ENCODE data around the gene FNDC5. TPM values are rescaled to one million over a fixed set of nuclear protein-coding genes. Genes with fewer than 3 reads are reported as not detected.

FNDC5 gene
- total and polyA plus RNA-seq, 2 of the 13 experiments (the other 11 are each of a cell fraction or from before 2014, with no cell fraction given) = 1.4 to 3.1 TPM

GRCh38 chr1:32886004-32886827 is 15.5 kb upstream of the FNDC5 start, which contains the start of gene HPCA (continued):
- TF ChIP-seq, protein P1, sequence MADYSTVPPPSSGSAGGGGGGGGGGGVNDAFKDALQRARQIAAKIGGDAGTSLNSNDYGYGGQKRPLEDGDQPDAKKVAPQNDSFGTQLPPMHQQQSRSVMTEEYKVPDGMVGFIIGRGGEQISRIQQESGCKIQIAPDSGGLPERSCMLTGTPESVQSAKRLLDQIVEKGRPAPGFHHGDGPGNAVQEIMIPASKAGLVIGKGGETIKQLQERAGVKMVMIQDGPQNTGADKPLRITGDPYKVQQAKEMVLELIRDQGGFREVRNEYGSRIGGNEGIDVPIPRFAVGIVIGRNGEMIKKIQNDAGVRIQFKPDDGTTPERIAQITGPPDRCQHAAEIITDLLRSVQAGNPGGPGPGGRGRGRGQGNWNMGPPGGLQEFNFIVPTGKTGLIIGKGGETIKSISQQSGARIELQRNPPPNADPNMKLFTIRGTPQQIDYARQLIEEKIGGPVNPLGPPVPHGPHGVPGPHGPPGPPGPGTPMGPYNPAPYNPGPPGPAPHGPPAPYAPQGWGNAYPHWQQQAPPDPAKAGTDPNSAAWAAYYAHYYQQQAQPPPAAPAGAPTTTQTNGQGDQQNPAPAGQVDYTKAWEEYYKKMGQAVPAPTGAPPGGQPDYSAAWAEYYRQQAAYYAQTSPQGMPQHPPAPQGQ (CRISPR knock-in tag; IDR thresholded peaks at IDR 0.05; ENCODE audit: borderline replicate concordance) = no peak
- no peak for TF ChIP-seq NFIC (IDR thresholded peaks at IDR 0.05; ENCODE audit: low read length)
- TF ChIP-seq ZFP62 (CRISPR knock-in tag; IDR thresholded peaks at IDR 0.05) = no peak
- TF ChIP-seq, protein P2, sequence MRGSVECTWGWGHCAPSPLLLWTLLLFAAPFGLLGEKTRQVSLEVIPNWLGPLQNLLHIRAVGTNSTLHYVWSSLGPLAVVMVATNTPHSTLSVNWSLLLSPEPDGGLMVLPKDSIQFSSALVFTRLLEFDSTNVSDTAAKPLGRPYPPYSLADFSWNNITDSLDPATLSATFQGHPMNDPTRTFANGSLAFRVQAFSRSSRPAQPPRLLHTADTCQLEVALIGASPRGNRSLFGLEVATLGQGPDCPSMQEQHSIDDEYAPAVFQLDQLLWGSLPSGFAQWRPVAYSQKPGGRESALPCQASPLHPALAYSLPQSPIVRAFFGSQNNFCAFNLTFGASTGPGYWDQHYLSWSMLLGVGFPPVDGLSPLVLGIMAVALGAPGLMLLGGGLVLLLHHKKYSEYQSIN (CRISPR knock-in tag; IDR thresholded peaks at IDR 0.05; ENCODE audit: borderline replicate concordance) = peak; percentile 68; the same call in 1 of the 2 replicates
- TF ChIP-seq ZBTB7B (CRISPR knock-in tag; IDR thresholded peaks at IDR 0.05) = peak; percentile 75
- 0 out of 2 replicates have a peak, but pooled peaks have one; percentile 72 for TF ChIP-seq ZNF737 (CRISPR knock-in tag; IDR thresholded peaks at IDR 0.05; ENCODE audit: borderline replicate concordance)
- TF ChIP-seq ZNF143 (CRISPR knock-in tag; IDR thresholded peaks at IDR 0.05) = no peak
- TF ChIP-seq DNMT1 (CRISPR knock-in tag; IDR thresholded peaks at IDR 0.05) = no peak
- peak; percentile 96 for TF ChIP-seq ZFP37 (CRISPR knock-in tag; IDR thresholded peaks at IDR 0.05; ENCODE audit: borderline replicate concordance)
- TF ChIP-seq, protein P3, sequence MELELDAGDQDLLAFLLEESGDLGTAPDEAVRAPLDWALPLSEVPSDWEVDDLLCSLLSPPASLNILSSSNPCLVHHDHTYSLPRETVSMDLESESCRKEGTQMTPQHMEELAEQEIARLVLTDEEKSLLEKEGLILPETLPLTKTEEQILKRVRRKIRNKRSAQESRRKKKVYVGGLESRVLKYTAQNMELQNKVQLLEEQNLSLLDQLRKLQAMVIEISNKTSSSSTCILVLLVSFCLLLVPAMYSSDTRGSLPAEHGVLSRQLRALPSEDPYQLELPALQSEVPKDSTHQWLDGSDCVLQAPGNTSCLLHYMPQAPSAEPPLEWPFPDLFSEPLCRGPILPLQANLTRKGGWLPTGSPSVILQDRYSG (CRISPR knock-in tag; IDR thresholded peaks at IDR 0.05) = peak; percentile 99
- no peak for TF ChIP-seq SRF (IDR thresholded peaks at IDR 0.05; ENCODE audit: low read depth, low read length)
- TF ChIP-seq ZBTB21 (CRISPR knock-in tag; IDR thresholded peaks at IDR 0.05) = peak; percentile 81
- peak; percentile 92 for TF ChIP-seq SNAPC2 (CRISPR knock-in tag; IDR thresholded peaks at IDR 0.05)
- TF ChIP-seq ZNF605 (CRISPR knock-in tag; IDR thresholded peaks at IDR 0.05) = peak; percentile 99
- TF ChIP-seq TMF1 (CRISPR knock-in tag; IDR thresholded peaks at IDR 0.05; ENCODE audit: low read depth) = peak; percentile 97
- peak; percentile 91 for TF ChIP-seq ZNF12 (CRISPR knock-in tag; IDR thresholded peaks at IDR 0.05)
- no peak for TF ChIP-seq KDM5A (IDR thresholded peaks at IDR 0.05; ENCODE audit: borderline replicate concordance, low read length)
- no peak for TF ChIP-seq NR2F1 (CRISPR knock-in tag; IDR thresholded peaks at IDR 0.05)
- TF ChIP-seq JDP2 (CRISPR knock-in tag; IDR thresholded peaks at IDR 0.05; ENCODE audit: borderline replicate concordance) = peak; percentile 90; the same call in 1 of the 2 replicates
- TF ChIP-seq ZNF891 (CRISPR knock-in tag; IDR thresholded peaks at IDR 0.05) = peak; percentile 97
- TF ChIP-seq TFAP4 (IDR thresholded peaks at IDR 0.05; ENCODE audit: borderline replicate concordance, low read depth) = no peak
- peak; percentile 98 for TF ChIP-seq ZNF816 (CRISPR knock-in tag; IDR thresholded peaks at IDR 0.05; ENCODE audit: borderline replicate concordance)
- peak; percentile 92; the same call in 1 of the 2 replicates for TF ChIP-seq NPAS2 (CRISPR knock-in tag; IDR thresholded peaks at IDR 0.05; ENCODE audit: borderline replicate concordance)
- TF ChIP-seq ISX (CRISPR knock-in tag; conservative IDR thresholded peaks at IDR 0.05) = peak; percentile 98
- peak; percentile 97 for TF ChIP-seq ZNF878 (CRISPR knock-in tag; IDR thresholded peaks at IDR 0.05)
